ENCODE data around the gene NPHP4.

The NPHP4 gene

DNA sequence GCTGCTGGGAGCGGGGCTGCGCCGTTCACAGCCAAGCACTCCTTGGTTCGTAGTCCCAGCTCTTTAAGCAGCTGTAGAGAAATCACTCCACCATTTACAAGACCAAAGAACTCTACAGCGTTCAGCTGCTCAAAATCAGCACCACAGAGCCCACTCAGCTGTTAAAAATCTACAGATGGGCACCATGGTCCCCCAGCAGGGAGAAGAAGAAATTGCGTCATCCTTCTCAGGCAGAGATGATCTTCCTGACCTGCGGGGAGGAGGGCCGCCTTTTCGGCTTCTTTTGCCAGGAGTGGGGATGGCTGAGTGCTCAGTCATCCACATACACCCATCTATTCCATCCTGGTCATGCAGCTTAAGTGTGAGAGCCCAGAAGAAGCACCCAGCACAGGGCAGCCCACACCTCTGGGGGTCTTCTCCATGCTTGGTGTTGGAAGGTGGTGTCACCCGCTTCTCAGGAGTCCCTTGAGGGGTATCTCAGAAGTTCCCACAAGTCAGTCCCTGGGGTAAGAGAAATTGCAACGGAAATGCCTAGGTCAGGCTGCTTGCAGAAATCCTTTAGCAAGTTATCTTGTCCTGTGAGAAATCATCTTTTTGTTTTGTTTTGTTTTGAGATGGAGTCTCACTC lies 163.8 kb downstream of the NPHP4 start:
- Histone ChIP-seq H3K9ac (ENCODE audit: insufficient read length) (no peak overlapping the region), H3K4me3 (no peak overlapping the region), H3K27ac (no peak overlapping the region), H3K36me3 (ENCODE audit: insufficient read depth, low read length) (no peaks in the 10 kb centered on the region), H3K9me3 (ENCODE audit: low read depth, low read length) (no peaks in the 10 kb centered on the region)
- DNase-seq (ENCODE audit: low read depth, low spot score) = no peak
- TF ChIP-seq FOXP2 (optimal IDR thresholded peaks at IDR 0.05; ENCODE audit: control extremely low read depth, extremely low read length, insufficient read depth) (no peak), POLR2AphosphoS5 (IDR thresholded peaks at IDR 0.05; ENCODE audit: borderline replicate concordance, low read depth, low read length) (no peak), EZH2 (IDR thresholded peaks at IDR 0.05) (no peak)

DNA sequence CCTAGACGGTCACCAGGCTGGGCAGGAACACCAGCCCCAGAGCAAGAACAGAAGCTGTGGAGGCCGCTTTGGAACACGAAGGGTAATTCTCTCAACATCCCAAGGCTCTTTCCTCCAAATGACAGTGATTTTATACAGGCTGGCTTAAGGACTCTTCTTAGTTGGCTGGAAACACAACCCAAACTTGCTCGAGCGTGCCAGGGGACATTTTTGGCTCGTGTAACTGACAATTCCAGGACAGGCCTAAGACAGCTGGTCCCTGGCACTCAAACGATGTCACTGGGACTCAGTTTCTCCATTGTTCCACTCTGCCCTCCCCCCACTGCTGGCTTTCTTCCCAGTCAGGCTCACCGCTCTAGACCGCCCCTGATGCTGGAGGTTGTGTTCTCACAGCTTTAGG lies 164.7 kb downstream of the NPHP4 start:
- H3K9ac ChIP-seq (ENCODE audit: insufficient read length) = no peak overlapping the region
- TF ChIP-seq FOXP2 (optimal IDR thresholded peaks at IDR 0.05; ENCODE audit: control extremely low read depth, extremely low read length, insufficient read depth) (no peak), POLR2AphosphoS5 (IDR thresholded peaks at IDR 0.05; ENCODE audit: borderline replicate concordance, low read depth, low read length) (no peak), EZH2 (IDR thresholded peaks at IDR 0.05) (no peak)
- H3K4me3 ChIP-seq = no peak overlapping the region
- H3K27ac ChIP-seq = no peak overlapping the region
- no peaks in the 10 kb centered on the region for H3K36me3 ChIP-seq (ENCODE audit: insufficient read depth, low read length)
- H3K9me3 ChIP-seq (ENCODE audit: low read depth, low read length) = no peaks in the 10 kb centered on the region
- no peak for DNase-seq (ENCODE audit: low read depth, low spot score)

DNA sequence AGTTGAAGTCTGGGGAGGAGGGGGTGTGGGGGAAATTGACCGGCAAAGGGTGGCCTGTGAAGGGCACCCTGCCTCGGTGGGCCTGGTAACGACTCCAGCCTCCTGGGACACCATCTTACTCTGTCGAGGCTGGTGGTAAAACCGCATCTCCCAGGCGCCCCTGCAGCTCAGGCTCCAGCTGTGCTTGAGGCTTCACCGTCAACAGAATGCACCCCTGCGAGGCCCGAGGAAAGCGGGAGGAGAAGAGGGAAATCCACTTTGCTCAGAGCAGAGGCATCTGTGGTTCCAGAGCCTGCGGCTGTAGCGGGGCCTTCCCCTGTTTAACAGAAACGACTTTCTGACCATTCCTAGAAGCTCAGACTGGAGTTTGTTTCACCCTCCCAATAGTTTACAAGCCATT lies 165.6 kb downstream of the NPHP4 start:
- Histone ChIP-seq H3K27ac (no peak overlapping the region), H3K4me3 (no peak overlapping the region), H3K9ac (ENCODE audit: insufficient read length) (no peak overlapping the region), H3K9me3 (ENCODE audit: low read depth, low read length) (no peaks in the 10 kb centered on the region), H3K36me3 (ENCODE audit: insufficient read depth, low read length) (no peaks in the 10 kb centered on the region)
- no peak for DNase-seq (ENCODE audit: low read depth, low spot score)
- no peak for TF ChIP-seq FOXP2 (optimal IDR thresholded peaks at IDR 0.05; ENCODE audit: control extremely low read depth, extremely low read length, insufficient read depth)
- no peak for TF ChIP-seq EZH2 (IDR thresholded peaks at IDR 0.05)
- no peak for TF ChIP-seq POLR2AphosphoS5 (IDR thresholded peaks at IDR 0.05; ENCODE audit: borderline replicate concordance, low read depth, low read length)

DNA sequence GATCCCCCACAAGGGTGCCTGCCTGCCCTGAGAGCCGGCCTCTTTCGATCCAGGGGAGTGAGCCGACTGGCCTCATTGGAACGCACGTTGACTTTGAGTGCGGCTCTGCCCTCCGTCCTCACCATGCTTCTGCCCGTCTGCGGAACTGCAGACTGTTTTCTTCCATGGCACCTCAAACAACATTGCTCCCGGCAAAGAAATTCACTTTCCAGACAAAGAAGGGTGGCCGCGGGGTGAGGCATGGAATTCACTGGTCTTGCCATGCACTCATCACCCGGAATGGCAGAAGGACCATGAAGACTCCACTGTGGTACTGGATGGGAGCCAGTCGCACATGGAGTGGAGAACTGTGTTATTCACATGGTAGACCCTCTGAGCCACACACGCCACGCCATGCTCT lies 169.5 kb downstream of the NPHP4 start:
- no peak overlapping the region for H3K9ac ChIP-seq (ENCODE audit: insufficient read length)
- no peak overlapping the region for H3K4me3 ChIP-seq
- H3K9me3 ChIP-seq (ENCODE audit: low read depth, low read length) = no peaks in the 10 kb centered on the region
- no peak for TF ChIP-seq POLR2AphosphoS5 (IDR thresholded peaks at IDR 0.05; ENCODE audit: borderline replicate concordance, low read depth, low read length)
- TF ChIP-seq EZH2 (IDR thresholded peaks at IDR 0.05) = no peak
- TF ChIP-seq FOXP2 (optimal IDR thresholded peaks at IDR 0.05; ENCODE audit: control extremely low read depth, extremely low read length, insufficient read depth) = no peak
- no peak for DNase-seq (ENCODE audit: low read depth, low spot score)
- H3K36me3 ChIP-seq (ENCODE audit: insufficient read depth, low read length) = no peaks in the 10 kb centered on the region
- no peak overlapping the region for H3K27ac ChIP-seq

DNA sequence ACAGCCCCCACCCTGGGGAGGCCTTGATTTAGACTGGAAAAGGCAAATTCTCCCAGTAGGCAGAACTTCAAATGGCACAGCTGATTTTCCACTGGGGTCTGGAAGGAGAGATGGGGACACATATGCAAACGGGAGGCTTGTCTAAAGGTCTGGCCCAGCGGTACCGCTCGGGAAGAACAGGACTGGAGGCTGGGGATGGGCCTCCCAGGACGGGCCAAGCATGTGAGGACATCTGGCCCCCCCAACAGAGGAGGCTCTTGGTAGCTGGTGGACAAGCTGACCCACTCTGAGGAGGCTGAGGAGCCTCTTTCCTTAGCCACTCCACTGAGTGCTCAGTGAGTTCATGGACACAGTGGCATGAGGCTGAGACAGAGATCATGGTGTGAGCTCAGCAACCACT lies 170.0 kb downstream of the NPHP4 start:
- H3K9me3 ChIP-seq (ENCODE audit: low read depth, low read length) = no peaks in the 10 kb centered on the region
- H3K27ac ChIP-seq = no peak overlapping the region
- no peak for DNase-seq (ENCODE audit: low read depth, low spot score)
- no peak overlapping the region for H3K9ac ChIP-seq (ENCODE audit: insufficient read length)
- H3K36me3 ChIP-seq (ENCODE audit: insufficient read depth, low read length) = no peaks in the 10 kb centered on the region
- TF ChIP-seq FOXP2 (optimal IDR thresholded peaks at IDR 0.05; ENCODE audit: control extremely low read depth, extremely low read length, insufficient read depth) (no peak), EZH2 (IDR thresholded peaks at IDR 0.05) (no peak), POLR2AphosphoS5 (IDR thresholded peaks at IDR 0.05; ENCODE audit: borderline replicate concordance, low read depth, low read length) (no peak)
- H3K4me3 ChIP-seq = no peak overlapping the region

DNA sequence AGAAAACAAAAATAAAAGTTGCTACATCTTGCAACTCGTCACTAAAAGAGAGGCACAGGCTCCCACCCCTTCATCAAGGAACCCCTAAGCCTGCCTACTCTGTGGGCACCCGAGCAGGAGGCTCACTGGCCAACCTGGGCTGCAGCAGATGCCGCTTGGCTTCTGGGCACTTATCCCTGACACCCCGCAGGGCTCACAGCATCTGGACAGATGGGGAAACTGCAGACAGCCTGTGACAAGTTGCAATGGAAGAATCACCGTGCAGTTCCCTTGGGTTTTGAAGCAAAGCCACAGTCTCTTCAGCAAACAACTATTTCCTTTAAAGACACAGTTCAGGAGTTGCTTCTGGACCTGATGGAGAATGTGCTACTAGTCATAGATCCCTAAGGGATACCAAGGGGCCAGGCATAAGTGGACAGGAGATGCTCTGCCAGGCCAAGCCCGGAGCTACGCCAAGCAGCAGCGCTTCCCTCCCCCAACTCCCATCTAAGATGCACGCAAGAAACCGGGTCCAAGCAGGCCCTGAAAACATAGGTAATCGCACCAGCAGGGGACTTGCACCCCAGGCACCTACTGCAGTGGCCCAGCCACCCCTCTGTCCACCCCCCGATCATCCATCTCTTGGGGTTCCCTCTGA lies 170.6 kb downstream of the NPHP4 start:
- no peak for DNase-seq (ENCODE audit: low read depth, low spot score)
- Histone ChIP-seq H3K36me3 (ENCODE audit: insufficient read depth, low read length) (no peaks in the 10 kb centered on the region), H3K9ac (ENCODE audit: insufficient read length) (no peak overlapping the region), H3K4me3 (no peak overlapping the region), H3K9me3 (ENCODE audit: low read depth, low read length) (no peaks in the 10 kb centered on the region), H3K27ac (no peak overlapping the region)
- TF ChIP-seq EZH2 (IDR thresholded peaks at IDR 0.05) (no peak), FOXP2 (optimal IDR thresholded peaks at IDR 0.05; ENCODE audit: control extremely low read depth, extremely low read length, insufficient read depth) (no peak), POLR2AphosphoS5 (IDR thresholded peaks at IDR 0.05; ENCODE audit: borderline replicate concordance, low read depth, low read length) (no peak)

DNA sequence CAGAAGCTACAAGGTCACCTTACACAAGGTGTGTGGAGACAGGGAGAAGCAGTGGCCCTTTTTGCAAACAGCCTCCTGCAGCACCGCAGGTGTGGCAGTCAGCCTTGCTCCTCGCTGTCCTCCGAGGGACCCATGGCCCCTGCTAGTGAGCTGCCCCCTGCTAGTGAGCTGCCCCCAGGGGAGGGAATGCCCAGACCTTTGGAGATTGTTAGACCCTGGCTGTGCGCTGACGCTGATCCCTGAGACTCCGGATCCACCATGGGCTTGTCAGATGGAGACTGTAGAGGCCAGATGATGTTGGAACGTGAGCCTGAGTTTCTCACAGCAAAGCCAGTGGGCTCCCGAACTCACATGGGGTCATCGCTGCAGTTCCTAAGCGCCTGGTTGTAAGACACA lies 172.2 kb downstream of the NPHP4 start:
- no peak overlapping the region for H3K9ac ChIP-seq (ENCODE audit: insufficient read length)
- TF ChIP-seq FOXP2 (optimal IDR thresholded peaks at IDR 0.05; ENCODE audit: control extremely low read depth, extremely low read length, insufficient read depth) (no peak), EZH2 (IDR thresholded peaks at IDR 0.05) (no peak), POLR2AphosphoS5 (IDR thresholded peaks at IDR 0.05; ENCODE audit: borderline replicate concordance, low read depth, low read length) (no peak)
- H3K27ac ChIP-seq = no peak overlapping the region
- H3K4me3 ChIP-seq = no peak overlapping the region
- H3K9me3 ChIP-seq (ENCODE audit: low read depth, low read length) = no peaks in the 10 kb centered on the region
- DNase-seq (ENCODE audit: low read depth, low spot score) = no peak
- H3K36me3 ChIP-seq (ENCODE audit: insufficient read depth, low read length) = no peaks in the 10 kb centered on the region

DNA sequence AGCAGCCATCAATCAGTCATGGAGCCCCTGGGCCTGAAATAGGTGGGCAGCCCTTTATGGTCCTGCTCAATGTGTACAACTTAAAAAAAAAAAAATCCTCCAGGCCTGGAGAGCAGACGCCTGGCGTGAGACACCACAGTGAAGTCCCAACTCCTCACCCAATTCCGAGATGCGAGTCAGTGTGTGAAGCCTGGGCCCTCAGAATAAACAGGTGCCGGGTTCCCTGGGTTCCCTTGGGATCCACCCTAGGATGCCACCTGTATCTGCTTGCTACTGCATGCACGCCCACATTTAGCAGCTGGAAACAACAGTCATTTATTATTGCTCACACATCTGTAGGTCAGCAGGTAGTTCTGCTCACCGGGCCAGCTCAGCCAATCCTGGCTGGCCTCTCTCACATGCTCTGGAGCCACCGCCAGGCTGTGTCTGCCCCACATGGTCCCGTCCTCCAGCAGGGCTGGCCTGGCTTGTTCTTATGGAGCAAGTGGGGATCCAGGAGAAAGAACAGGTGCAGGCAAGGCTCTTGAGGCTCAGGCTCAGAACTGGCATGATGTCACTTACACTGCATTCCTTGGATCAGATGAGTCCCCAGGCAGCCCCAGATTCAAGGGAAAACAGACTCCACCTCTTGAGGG lies 172.7 kb downstream of the NPHP4 start:
- H3K9ac ChIP-seq (ENCODE audit: insufficient read length) = no peak overlapping the region
- H3K4me3 ChIP-seq = no peak overlapping the region
- no peak overlapping the region for H3K27ac ChIP-seq
- DNase-seq (ENCODE audit: low read depth, low spot score) = no peak
- TF ChIP-seq POLR2AphosphoS5 (IDR thresholded peaks at IDR 0.05; ENCODE audit: borderline replicate concordance, low read depth, low read length) (no peak), FOXP2 (optimal IDR thresholded peaks at IDR 0.05; ENCODE audit: control extremely low read depth, extremely low read length, insufficient read depth) (no peak), EZH2 (IDR thresholded peaks at IDR 0.05) (no peak)
- no peaks in the 10 kb centered on the region for H3K36me3 ChIP-seq (ENCODE audit: insufficient read depth, low read length)
- no peaks in the 10 kb centered on the region for H3K9me3 ChIP-seq (ENCODE audit: low read depth, low read length)

Data from SK-N-MC (cell line).